HS-5 (cell line): ENCODE data around the gene UBE2QL1.

ENCODE experiments used
- DNase-seq: peaks from one replicate; pipeline ENCODE4 v3.0.0-alpha.2; 2012; ENCODE audit warnings: low read depth

Gene UBE2QL1

GRCh38 chr5:6478793-6479192 lies 30.1 kb downstream of the UBE2QL1 start:
- no peak for DNase-seq

GRCh38 chr5:6480133-6481051 lies 31.7 kb downstream of the UBE2QL1 start:
- DNase-seq: no peak

GRCh38 chr5:6482735-6483134 lies 34.1 kb downstream of the UBE2QL1 start:
- no peak for DNase-seq

- no peak for DNase-seq
These were observed 35.3 kb downstream of the UBE2QL1 start for GRCh38 chr5:6483880-6484382.

- no peak for DNase-seq
These were observed 35.8 kb downstream of the UBE2QL1 start for GRCh38 chr5:6484446-6484845.

- DNase-seq: no peak
These were observed 36.2 kb downstream of the UBE2QL1 start for GRCh38 chr5:6484899-6485298.

- DNase-seq: no peak
These were observed 36.8 kb downstream of the UBE2QL1 start for GRCh38 chr5:6485441-6485840.

GRCh38 chr5:6486074-6486473 lies 37.4 kb downstream of the UBE2QL1 start:
- DNase-seq: no peak

GRCh38 chr5:6487081-6487480 lies 38.4 kb downstream of the UBE2QL1 start:
- DNase-seq: no peak

GRCh38 chr5:6488021-6488420 lies 39.4 kb downstream of the UBE2QL1 start:
- DNase-seq: no peak

- DNase-seq: no peak
These were observed 41.1 kb downstream of the UBE2QL1 start for GRCh38 chr5:6489643-6490185.

- no peak for DNase-seq
These were observed 41.6 kb downstream of the UBE2QL1 start for GRCh38 chr5:6490246-6490645.

GRCh38 chr5:6490693-6491092 lies 42.0 kb downstream of the UBE2QL1 start:
- no peak for DNase-seq

- no peak for DNase-seq
These were observed 42.7 kb downstream of the UBE2QL1 start for GRCh38 chr5:6491196-6491918.

- DNase-seq: no peak
These were observed 43.2 kb downstream of the UBE2QL1 start for GRCh38 chr5:6491919-6492290.

- no peak for DNase-seq
These were observed 44.3 kb downstream of the UBE2QL1 start for GRCh38 chr5:6492934-6493333.

GRCh38 chr5:6493681-6494454 lies 45.2 kb downstream of the UBE2QL1 start:
- DNase-seq: no peak

- DNase-seq: no peak
These were observed 46.3 kb downstream of the UBE2QL1 start for GRCh38 chr5:6494939-6495338.

- no peak for DNase-seq
These were observed 47.0 kb downstream of the UBE2QL1 start for GRCh38 chr5:6495433-6496206.

- no peak for DNase-seq
These were observed 47.5 kb downstream of the UBE2QL1 start for GRCh38 chr5:6496207-6496584.

- DNase-seq: no peak
These were observed 48.0 kb downstream of the UBE2QL1 start for GRCh38 chr5:6496636-6497035.
